Colonic mucosa (tissue), 4 donors: ENCODE data around the gene LHFPL2. TPM values are rescaled to one million over a fixed set of nuclear protein-coding genes. Genes with fewer than 3 reads are reported as not detected.
A peak's percentile ranks its signal among the peaks of the same experiment; 100 is the strongest.

Experiments used
- DNase-seq: peaks from one replicate; pipeline ENCODE4 v3.0.0-alpha.2; 2020
- H3K27ac ChIP-seq: fragments of 200-600 bp; one replicate; pipeline ENCODE4 v1.8.0; 2021
- H3K27me3 ChIP-seq: fragments of 200-600 bp; one replicate; pipeline ENCODE4 v1.8.0; 2021
- H3K36me3 ChIP-seq: fragments of 200-600 bp; one replicate; pipeline ENCODE4 v1.8.0; 2021
- H3K4me1 ChIP-seq: fragments of 200-600 bp; one replicate; pipeline ENCODE4 v1.8.0; 2021; ENCODE audit warnings: mild to moderate bottlenecking
- H3K4me3 ChIP-seq: fragments of 200-600 bp; one replicate; pipeline ENCODE4 v1.8.0; 2021
- H3K9ac ChIP-seq, 2 donors: one replicate each; pipeline ENCODE4 v1.7.0; 2013; ENCODE audit warnings: control low read depth in 2 of 2, low read depth in 2 of 2, low read length in 2 of 2
- H3K9me3 ChIP-seq: fragments of 200-600 bp; one replicate; pipeline ENCODE4 v1.8.0; 2021
- CTCF ChIP-seq: fragments of 200-600 bp; IDR thresholded peaks from one replicate; pipeline ENCODE4 v1.8.0; 2022; ENCODE audit warnings: antibody characterized with exemption, mild to moderate bottlenecking
- intact Hi-C: fragments of 100-400 bp; cut with DNase I; formaldehyde crosslinking; loops from one replicate; pipeline ENCODE4 v1.14.1; 2022
- total RNA-seq, 2 donors: library from RNA; stranded (reverse); fragmentation: NEBNext Ultra II Directional in 1 of 2; extraction: Animal tissue kit (Norgen Biotek cat#: 25700) in 1 of 2; gene quantifications; one replicate each; pipeline ENCODE4 v1.2.1, GENCODE V29; 2021
- donor health status: healthy.
- donor health status: DM: no; HTN: no; CAD: no.
- donor health status: DM: no; HTN: no; CAD: no.

LHFPL2 gene
- total RNA-seq, 2 donors from 2014 or later, result 35.5 to 39.2 TPM

GRCh38 chr5:78614816-78615215, 33.8 kb downstream of the LHFPL2 start:
- Histone ChIP-seq H3K27ac (no peak overlapping the region), H3K9me3 (no peaks in the 10 kb centered on the region), H3K27me3 (no peaks in the 10 kb centered on the region), H3K36me3 (no peaks in the 10 kb centered on the region), H3K9ac (no peak overlapping the region), H3K4me1 (no peaks in the 10 kb centered on the region), H3K4me3 (no peak overlapping the region)
- DNase-seq, result no peak
- no peak for TF ChIP-seq CTCF
- intact Hi-C loops, result no loop called here

GRCh38 chr5:78613756-78614155, 34.8 kb downstream of the LHFPL2 start:
- H3K4me3 ChIP-seq, result no peak overlapping the region
- no peaks in the 10 kb centered on the region for H3K36me3 ChIP-seq
- no peaks in the 10 kb centered on the region for H3K4me1 ChIP-seq
- no peaks in the 10 kb centered on the region for H3K27me3 ChIP-seq
- no peak for DNase-seq
- H3K27ac ChIP-seq, result no peak overlapping the region
- H3K9ac ChIP-seq, result no peak overlapping the region
- H3K9me3 ChIP-seq, result no peaks in the 10 kb centered on the region
- TF ChIP-seq CTCF, result no peak
- intact Hi-C loops, result no loop called here

GRCh38 chr5:78613151-78613533, 35.4 kb downstream of the LHFPL2 start:
- no peak overlapping the region for H3K4me3 ChIP-seq
- H3K4me1 ChIP-seq, result no peaks in the 10 kb centered on the region
- no peak overlapping the region for H3K9ac ChIP-seq
- no peak overlapping the region for H3K27ac ChIP-seq
- intact Hi-C loops, result no loop called here
- no peak for TF ChIP-seq CTCF
- DNase-seq, result no peak
- no peaks in the 10 kb centered on the region for H3K36me3 ChIP-seq
- no peaks in the 10 kb centered on the region for H3K9me3 ChIP-seq
- no peaks in the 10 kb centered on the region for H3K27me3 ChIP-seq

- Histone ChIP-seq H3K9me3 (no peaks in the 10 kb centered on the region), H3K9ac (no peak overlapping the region), H3K27ac (no peak overlapping the region), H3K4me1 (no peaks in the 10 kb centered on the region), H3K27me3 (no peaks in the 10 kb centered on the region), H3K36me3 (no peaks in the 10 kb centered on the region), H3K4me3 (no peak overlapping the region)
- no peak for TF ChIP-seq CTCF
- DNase-seq, result no peak
- intact Hi-C loops, result no loop called here
Observed at GRCh38 chr5:78612227-78613150, 36.1 kb downstream of the LHFPL2 start.

- Histone ChIP-seq H3K4me1 (no peaks in the 10 kb centered on the region), H3K9me3 (no peaks in the 10 kb centered on the region), H3K27ac (peak overlapping the region; percentile 46), H3K4me3 (no peak overlapping the region), H3K9ac (no peak overlapping the region), H3K27me3 (no peaks in the 10 kb centered on the region), H3K36me3 (no peaks in the 10 kb centered on the region)
- no peak for DNase-seq
- intact Hi-C loops, result no loop called here
- TF ChIP-seq CTCF, result no peak
Observed at GRCh38 chr5:78611126-78611605, 37.4 kb downstream of the LHFPL2 start.
